GM21786 (cell line): ENCODE data around the gene LRRC47.

ENCODE experiments used
- ATAC-seq: cut with Tn5 transposase; IDR thresholded peaks from one replicate; pipeline ENCODE4 v1.9.1; 2021; ENCODE audit not compliant: unreplicated experiment

The LRRC47 gene

GRCh38 chr1:3772715-3773571, 23.4 kb downstream of the LRRC47 start, which contains the start of gene SMIM1:
TSS of gene SMIM1 (plus strand) at chr1:3772749. CDS start at chr1:3775374, 2,625 bp downstream.
- no peak for ATAC-seq

- ATAC-seq = no peak
Observed at GRCh38 chr1:3772027-3772714, 24.1 kb downstream of the LRRC47 start.

- no peak for ATAC-seq
Observed at GRCh38 chr1:3771108-3772026, 24.9 kb downstream of the LRRC47 start.

GRCh38 chr1:3770047-3770765, 26.1 kb downstream of the LRRC47 start:
- ATAC-seq = no peak

- ATAC-seq = no peak
Observed at GRCh38 chr1:3768811-3769390, 27.4 kb downstream of the LRRC47 start.

GRCh38 chr1:3767328-3767925, 28.9 kb downstream of the LRRC47 start:
- ATAC-seq = no peak

GRCh38 chr1:3763351-3764125, 32.8 kb downstream of the LRRC47 start:
- no peak for ATAC-seq

GRCh38 chr1:3762873-3763228, 33.4 kb downstream of the LRRC47 start:
- no peak for ATAC-seq

- no peak for ATAC-seq
Observed at GRCh38 chr1:3762151-3762872, 34.0 kb downstream of the LRRC47 start.

- no peak for ATAC-seq
Observed at GRCh38 chr1:3761296-3762010, 34.8 kb downstream of the LRRC47 start.

GRCh38 chr1:3759796-3760195, 36.5 kb downstream of the LRRC47 start:
- no peak for ATAC-seq

GRCh38 chr1:3759164-3759563, 37.1 kb downstream of the LRRC47 start:
- ATAC-seq = no peak

- no peak for ATAC-seq
Observed at GRCh38 chr1:3756394-3756793, 39.9 kb downstream of the LRRC47 start.

- ATAC-seq = no peak
Observed at GRCh38 chr1:3753656-3754454, 42.4 kb downstream of the LRRC47 start.

- no peak for ATAC-seq
Observed at GRCh38 chr1:3752400-3752945, 43.8 kb downstream of the LRRC47 start, which contains the start of gene CCDC27. TSS of gene CCDC27 (plus strand) at chr1:3752450. CDS start at chr1:3752482, 32 bp downstream.

GRCh38 chr1:3750741-3751140, 45.6 kb downstream of the LRRC47 start:
- no peak for ATAC-seq

- ATAC-seq = no peak
Observed at GRCh38 chr1:3749512-3749911, 46.8 kb downstream of the LRRC47 start.
